C4-2B (cell line): Measurements from ENCODE around the gene TENM4.

Source experiments
- CTCF ChIP-seq: fragments of 450-650 bp; conservative IDR thresholded peaks from 2 replicates; pipeline ENCODE4 v1.5.1; 2017; ENCODE audit warnings: mild to moderate bottlenecking
- ZFX ChIP-seq: fragments of 450-650 bp; IDR thresholded peaks from 2 replicates; pipeline ENCODE4 v1.6.1; 2017

- TF ChIP-seq CTCF (no peak), ZFX (no peak)
Observed at GRCh38 chr11:79081471-79082031, 359.3 kb downstream of the TENM4 start.
